OCI-LY1 (cell line): Measurements from ENCODE around the gene RPGRIP1L.
"Not testable (repeated sequence)": the region's sequence is repeated elsewhere in the genome, so short reads cannot be mapped to it uniquely, and the experiment has no call there.

Source experiments
- H2AFZ ChIP-seq: fragments of 200-600 bp; sonication (generic), shearing (Covaris generic); 2 replicates; pipeline ENCODE4 v1.6.0; 2014; ENCODE audit warnings: antibody characterized with exemption, mild to moderate bottlenecking, low read length
- H3F3A ChIP-seq: fragments of 200-600 bp; sonication (generic), shearing (Covaris generic); 2 replicates; pipeline ENCODE4 v1.6.0; 2014; ENCODE audit warnings: mild to moderate bottlenecking, antibody characterized with exemption, low read length, moderate library complexity; ENCODE audit not compliant: insufficient read depth
- H3K27ac ChIP-seq: fragments of 200-600 bp; sonication (generic); 2 replicates; pipeline ENCODE4 v1.5.1; 2014; ENCODE audit warnings: low read length, mixed run types, mild to moderate bottlenecking, low read depth; ENCODE audit not compliant: poor library complexity, severe bottlenecking
- H3K27me3 ChIP-seq: fragments of 200-600 bp; sonication (generic); 2 replicates; pipeline ENCODE4 v1.6.0; 2014; ENCODE audit warnings: antibody characterized with exemption, mild to moderate bottlenecking, low read length, moderate library complexity; ENCODE audit not compliant: insufficient read depth
- H3K36me3 ChIP-seq: fragments of 200-600 bp; sonication (generic); 2 replicates; pipeline ENCODE4 v1.6.1; 2014; ENCODE audit warnings: mild to moderate bottlenecking, antibody characterized with exemption, low read length, moderate library complexity, mixed read lengths; ENCODE audit not compliant: insufficient read depth
- H3K4me1 ChIP-seq: fragments of 200-600 bp; sonication (generic); 2 replicates; pipeline ENCODE4 v1.5.1; 2014; ENCODE audit warnings: mild to moderate bottlenecking, low read length, moderate library complexity; ENCODE audit not compliant: insufficient read depth, severe bottlenecking
- H3K4me2 ChIP-seq: fragments of 200-600 bp; sonication (generic), shearing (Covaris generic); 2 replicates; pipeline ENCODE4 v1.6.1; 2014; ENCODE audit warnings: low read length
- H3K4me3 ChIP-seq: fragments of 200-600 bp; sonication (generic); 2 replicates; pipeline ENCODE4 v1.5.1; 2014; ENCODE audit warnings: low read length, low read depth, mild to moderate bottlenecking, mixed read lengths; ENCODE audit not compliant: poor library complexity, severe bottlenecking
- H3K79me2 ChIP-seq: fragments of 200-600 bp; shearing (Covaris generic); 2 replicates; pipeline ENCODE4 v1.6.1; 2016; ENCODE audit warnings: mixed run types, low read length, mixed read lengths; ENCODE audit not compliant: insufficient read depth
- H3K9ac ChIP-seq: fragments of 200-600 bp; sonication (generic), shearing (Covaris generic); 2 replicates; pipeline ENCODE4 v1.6.1; 2014; ENCODE audit warnings: mild to moderate bottlenecking, low read length, mixed read lengths
- H3K9me2 ChIP-seq: fragments of 200-600 bp; sonication (generic), shearing (Covaris generic); 2 replicates; pipeline ENCODE4 v1.6.1; 2014; ENCODE audit warnings: low read depth, mild to moderate bottlenecking, low read length, mixed read lengths
- H3K9me3 ChIP-seq: fragments of 200-600 bp; shearing (Covaris generic); 2 replicates; pipeline ENCODE4 v1.6.1; 2014; ENCODE audit warnings: low read length, mixed read lengths
- H4K20me1 ChIP-seq: fragments of 200-600 bp; sonication (generic), shearing (Covaris generic); 2 replicates; pipeline ENCODE4 v1.6.0; 2016; ENCODE audit warnings: mild to moderate bottlenecking, low read length; ENCODE audit not compliant: insufficient read depth
- EZH2 ChIP-seq: fragments of 200-600 bp; sonication (generic), shearing (Covaris generic); IDR thresholded peaks from 2 replicates; pipeline ENCODE4 v1.8.0; 2017; ENCODE audit warnings: borderline replicate concordance, mixed run types, mild to moderate bottlenecking, antibody characterized with exemption, low read length, moderate library complexity, mixed read lengths
- TF ChIP-seq, protein P1 (sequence below): fragments of 200-600 bp; sonication (generic), shearing (Covaris generic); IDR thresholded peaks from 2 replicates; pipeline ENCODE4 v1.5.1; 2017; ENCODE audit warnings: mild to moderate bottlenecking, antibody characterized with exemption, low read length, moderate library complexity, mixed read lengths

The RPGRIP1L gene

DNA sequence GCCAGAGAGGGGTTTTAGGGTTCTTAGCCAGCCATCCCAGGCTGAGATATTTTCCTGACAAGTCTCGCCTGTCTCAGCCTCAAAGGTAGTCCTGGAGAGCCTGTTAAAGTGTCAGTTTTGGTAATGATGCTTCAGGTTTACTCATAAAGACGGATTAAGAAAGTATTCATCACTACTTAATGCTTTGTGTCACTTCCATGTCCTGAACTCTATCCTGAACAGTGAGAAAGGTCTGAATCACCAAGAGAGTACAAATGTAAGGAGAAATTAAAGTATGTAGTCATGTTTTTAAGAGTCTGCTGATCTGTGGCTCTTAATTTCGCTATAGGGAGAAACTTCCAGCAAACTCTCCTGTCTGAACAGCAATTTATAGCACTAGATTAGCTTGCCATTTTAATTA, 14.0 kb downstream of the RPGRIP1L start:
- no peaks in the 10 kb centered on the region for H3K79me2 ChIP-seq
- H3K9ac ChIP-seq = no peak overlapping the region
- no peaks in the 10 kb centered on the region for H3K4me1 ChIP-seq
- H3K27ac ChIP-seq = no peak overlapping the region
- H4K20me1 ChIP-seq = no peaks in the 10 kb centered on the region
- H3K9me3 ChIP-seq = no peaks in the 10 kb centered on the region
- H3F3A ChIP-seq = no peaks in the 10 kb centered on the region
- H3K4me2 ChIP-seq = no peak overlapping the region
- no peak overlapping the region for H2AFZ ChIP-seq
- no peaks in the 10 kb centered on the region for H3K27me3 ChIP-seq
- H3K9me2 ChIP-seq = no peaks in the 10 kb centered on the region
- H3K36me3 ChIP-seq = peaks cover 6% of the 10 kb centered on the region; the same call in 1 of the 2 replicates
- TF ChIP-seq EZH2 = no peak
- TF ChIP-seq, protein P1, sequence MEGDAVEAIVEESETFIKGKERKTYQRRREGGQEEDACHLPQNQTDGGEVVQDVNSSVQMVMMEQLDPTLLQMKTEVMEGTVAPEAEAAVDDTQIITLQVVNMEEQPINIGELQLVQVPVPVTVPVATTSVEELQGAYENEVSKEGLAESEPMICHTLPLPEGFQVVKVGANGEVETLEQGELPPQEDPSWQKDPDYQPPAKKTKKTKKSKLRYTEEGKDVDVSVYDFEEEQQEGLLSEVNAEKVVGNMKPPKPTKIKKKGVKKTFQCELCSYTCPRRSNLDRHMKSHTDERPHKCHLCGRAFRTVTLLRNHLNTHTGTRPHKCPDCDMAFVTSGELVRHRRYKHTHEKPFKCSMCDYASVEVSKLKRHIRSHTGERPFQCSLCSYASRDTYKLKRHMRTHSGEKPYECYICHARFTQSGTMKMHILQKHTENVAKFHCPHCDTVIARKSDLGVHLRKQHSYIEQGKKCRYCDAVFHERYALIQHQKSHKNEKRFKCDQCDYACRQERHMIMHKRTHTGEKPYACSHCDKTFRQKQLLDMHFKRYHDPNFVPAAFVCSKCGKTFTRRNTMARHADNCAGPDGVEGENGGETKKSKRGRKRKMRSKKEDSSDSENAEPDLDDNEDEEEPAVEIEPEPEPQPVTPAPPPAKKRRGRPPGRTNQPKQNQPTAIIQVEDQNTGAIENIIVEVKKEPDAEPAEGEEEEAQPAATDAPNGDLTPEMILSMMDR = no peak
- H3K4me3 ChIP-seq = no peak overlapping the region

DNA sequence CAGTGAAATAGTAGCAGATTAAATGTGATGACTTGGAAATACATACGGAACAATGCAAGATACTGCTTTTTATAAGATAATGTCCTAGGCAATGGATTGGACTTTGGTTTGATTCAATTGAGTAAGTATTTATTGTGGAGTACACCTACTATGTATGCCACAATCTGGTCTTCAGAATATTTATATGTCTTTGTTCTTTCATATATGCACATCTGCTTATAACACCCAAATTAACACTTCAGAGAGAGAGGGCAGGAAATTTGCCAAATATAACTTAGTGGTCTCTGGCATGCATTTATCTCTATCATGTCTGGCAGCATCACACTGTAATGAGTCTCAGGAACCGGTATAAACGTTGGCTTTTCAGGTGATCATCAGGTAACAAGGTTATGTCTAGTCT, 16.9 kb downstream of the RPGRIP1L start:
- TF ChIP-seq EZH2 = no peak
- TF ChIP-seq, protein P1 = no peak

DNA sequence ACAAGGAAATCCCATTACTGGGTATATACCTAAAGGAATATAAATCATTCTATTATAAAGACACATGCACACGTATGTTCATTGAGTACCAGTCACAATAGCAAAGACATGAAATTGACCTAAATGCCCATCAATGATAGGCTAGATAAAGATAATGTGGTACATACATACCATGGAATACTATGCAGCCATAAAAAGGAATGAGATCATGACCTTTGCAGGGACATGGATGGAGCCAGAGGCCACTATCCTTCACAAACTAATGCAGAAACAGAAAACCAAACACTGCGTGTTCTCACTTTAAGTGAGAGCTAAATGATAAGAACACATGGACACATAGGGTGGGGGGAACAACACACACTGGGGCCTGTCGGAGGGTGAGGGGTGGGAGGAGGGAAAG, 18.3 kb downstream of the RPGRIP1L start:
- not testable (repeated sequence) for H3K9me2 ChIP-seq, H4K20me1 ChIP-seq, H2AFZ ChIP-seq, H3K27me3 ChIP-seq, H3K9me3 ChIP-seq, H3F3A ChIP-seq, H3K4me1 ChIP-seq, H3K79me2 ChIP-seq, H3K9ac ChIP-seq, H3K27ac ChIP-seq, H3K4me3 ChIP-seq, H3K4me2 ChIP-seq, H3K36me3 ChIP-seq

More for the DNA sequence above, 16.9 kb downstream of the RPGRIP1L start:
- Histone ChIP-seq H3K9me3 (no peaks in the 10 kb centered on the region), H3K27me3 (no peaks in the 10 kb centered on the region), H3K4me2 (no peak overlapping the region), H3K27ac (no peak overlapping the region), H3F3A (no peaks in the 10 kb centered on the region), H3K9me2 (no peaks in the 10 kb centered on the region), H3K36me3 (peaks cover 6% of the 10 kb centered on the region; the same call in 1 of the 2 replicates), H3K79me2 (no peaks in the 10 kb centered on the region), H3K4me3 (no peak overlapping the region), H3K4me1 (no peaks in the 10 kb centered on the region), H4K20me1 (no peaks in the 10 kb centered on the region), H3K9ac (no peak overlapping the region), H2AFZ (no peak overlapping the region)

DNA sequence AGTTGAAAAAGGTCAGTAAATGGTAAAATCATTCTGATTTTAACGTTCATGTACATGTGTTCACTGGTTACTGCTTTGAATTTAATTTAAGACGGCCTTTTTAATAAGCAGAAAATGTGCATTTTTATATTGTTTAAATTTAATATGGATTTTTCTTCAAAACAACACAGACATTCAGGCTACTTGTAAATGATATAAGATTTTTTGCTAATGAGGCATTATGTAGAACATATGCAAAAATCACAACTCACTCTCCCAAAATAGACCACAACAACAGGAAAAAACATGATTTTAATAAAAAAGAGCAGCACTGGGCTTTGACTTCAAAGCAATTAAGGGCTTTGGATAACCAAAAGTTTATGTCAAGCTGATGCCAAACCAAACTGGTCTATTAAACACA, 22.3 kb downstream of the RPGRIP1L start:
- H3K36me3 ChIP-seq = peaks cover 6% of the 10 kb centered on the region; the same call in 1 of the 2 replicates
- no peaks in the 10 kb centered on the region for H3K79me2 ChIP-seq
- H2AFZ ChIP-seq = no peak overlapping the region
- H3K9ac ChIP-seq = no peak overlapping the region
- no peaks in the 10 kb centered on the region for H3K27me3 ChIP-seq
- H3K4me1 ChIP-seq = no peaks in the 10 kb centered on the region
- no peaks in the 10 kb centered on the region for H3K9me2 ChIP-seq
- H3F3A ChIP-seq = no peaks in the 10 kb centered on the region
- H3K9me3 ChIP-seq = no peaks in the 10 kb centered on the region
- H3K4me3 ChIP-seq = no peak overlapping the region
- no peaks in the 10 kb centered on the region for H4K20me1 ChIP-seq
- no peak overlapping the region for H3K4me2 ChIP-seq
- H3K27ac ChIP-seq = no peak overlapping the region
- TF ChIP-seq, protein P1 = no peak
- TF ChIP-seq EZH2 = no peak
